ENCODE data around the gene PSMB7. TPM values are rescaled to one million over a fixed set of nuclear protein-coding genes. Genes with fewer than 3 reads are reported as not detected.

Gene PSMB7
- total and polyA plus RNA-seq, 2 of the 4 experiments (the other 2 are of a cell fraction) = 340 to 430 TPM

- no peak overlapping the region for H3K23ac ChIP-seq (ENCODE audit: low read depth, low read length)
- H3K27me3 ChIP-seq (ENCODE audit: control insufficient read depth, insufficient read depth, low read length) = peaks cover 49% of the 10 kb centered on the region
- H4K5ac ChIP-seq (ENCODE audit: low read depth, low read length) = no peak overlapping the region
- no peak overlapping the region for H3K18ac ChIP-seq (ENCODE audit: low read depth, low read length)
- CTCF ChIA-PET = no interaction called here
- H2AFZ ChIP-seq (replicated peaks; ENCODE audit: low read length, poor library complexity) = no peak overlapping the region
- no peak overlapping the region for H4K91ac ChIP-seq (ENCODE audit: insufficient read depth, low read depth, low read length)
- no peak overlapping the region for H3K4ac ChIP-seq (ENCODE audit: low read depth, low read length)
- H2AK9ac ChIP-seq (replicated peaks; ENCODE audit: low read depth, low read length, poor library complexity) = no peak overlapping the region
- intact Hi-C loops (cut with micrococcal nuclease) (no loop called here), in situ Hi-C loops (cut with MboI; ENCODE audit: low sequenced_read_pairs) (no loop called here), dilution Hi-C loops (cut with HindIII; ENCODE audit: low sequenced_read_pairs, unreplicated experiment) (no loop called here)
- H2BK15ac ChIP-seq (ENCODE audit: low read depth, low read length) = no peak overlapping the region
- no peak for ATAC-seq (ENCODE audit: low read depth)
- no peaks in the 10 kb centered on the region for H3K36me3 ChIP-seq (ENCODE audit: control insufficient read depth, insufficient read depth, low read length)
- no peak overlapping the region for H3K14ac ChIP-seq (replicated peaks; ENCODE audit: low read depth, low read length)
- H4K8ac ChIP-seq (ENCODE audit: low read depth in 2 of 2, low read length in 2 of 2) = no peak overlapping the region
- H2BK5ac ChIP-seq (ENCODE audit: low read depth, low read length, poor library complexity, severe bottlenecking) = no peak overlapping the region
- no TSS peak for BruUV-seq (replicated peaks)
- no peak overlapping the region for H3K56ac ChIP-seq (ENCODE audit: extremely low read depth, insufficient read depth, low read length)
- no peak for DNase-seq
- H3K9me1 ChIP-seq (ENCODE audit: insufficient read depth, low read length) = no peaks in the 10 kb centered on the region
- H4K20me1 ChIP-seq (ENCODE audit: insufficient read depth, low read length) = no peaks in the 10 kb centered on the region
- H3K9me3 ChIP-seq (ENCODE audit: control insufficient read depth, insufficient read depth, low read length) = no peaks in the 10 kb centered on the region
- H3K79me1 ChIP-seq (ENCODE audit: low read depth in 1 of 2, low read length in 2 of 2) = no peaks in the 10 kb centered on the region
- TF ChIP-seq SMC3 (IDR thresholded peaks at IDR 0.05; ENCODE audit: low read depth, low read length) = no peak
- TF ChIP-seq ELK1 (IDR thresholded peaks at IDR 0.05; ENCODE audit: borderline replicate concordance, low read depth, low read length) = no peak
- TF ChIP-seq MAFK (IDR thresholded peaks at IDR 0.05; ENCODE audit: low read depth, low read length) = no peak
- TF ChIP-seq CHD1 (IDR thresholded peaks at IDR 0.05; ENCODE audit: low read depth, low read length) = no peak
- no peak for TF ChIP-seq CEBPB (IDR thresholded peaks at IDR 0.05; ENCODE audit: low read depth, low read length)
- TF ChIP-seq RFX5 (IDR thresholded peaks at IDR 0.05; ENCODE audit: low read depth, low read length) = no peak
- TF ChIP-seq, protein P1, sequence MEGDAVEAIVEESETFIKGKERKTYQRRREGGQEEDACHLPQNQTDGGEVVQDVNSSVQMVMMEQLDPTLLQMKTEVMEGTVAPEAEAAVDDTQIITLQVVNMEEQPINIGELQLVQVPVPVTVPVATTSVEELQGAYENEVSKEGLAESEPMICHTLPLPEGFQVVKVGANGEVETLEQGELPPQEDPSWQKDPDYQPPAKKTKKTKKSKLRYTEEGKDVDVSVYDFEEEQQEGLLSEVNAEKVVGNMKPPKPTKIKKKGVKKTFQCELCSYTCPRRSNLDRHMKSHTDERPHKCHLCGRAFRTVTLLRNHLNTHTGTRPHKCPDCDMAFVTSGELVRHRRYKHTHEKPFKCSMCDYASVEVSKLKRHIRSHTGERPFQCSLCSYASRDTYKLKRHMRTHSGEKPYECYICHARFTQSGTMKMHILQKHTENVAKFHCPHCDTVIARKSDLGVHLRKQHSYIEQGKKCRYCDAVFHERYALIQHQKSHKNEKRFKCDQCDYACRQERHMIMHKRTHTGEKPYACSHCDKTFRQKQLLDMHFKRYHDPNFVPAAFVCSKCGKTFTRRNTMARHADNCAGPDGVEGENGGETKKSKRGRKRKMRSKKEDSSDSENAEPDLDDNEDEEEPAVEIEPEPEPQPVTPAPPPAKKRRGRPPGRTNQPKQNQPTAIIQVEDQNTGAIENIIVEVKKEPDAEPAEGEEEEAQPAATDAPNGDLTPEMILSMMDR (conservative IDR thresholded peaks at IDR 0.05; ENCODE audit: low read depth, low read length) = no peak
- no peak for TF ChIP-seq NFE2L2 (IDR thresholded peaks at IDR 0.05; ENCODE audit: low read depth, low read length)
- TF ChIP-seq FOS (IDR thresholded peaks at IDR 0.05; ENCODE audit: low read depth, low read length) = no peak
- TF ChIP-seq USF2 (IDR thresholded peaks at IDR 0.05; ENCODE audit: low read depth, low read length) = no peak
- TF ChIP-seq BHLHE40 (IDR thresholded peaks at IDR 0.05; ENCODE audit: low read depth, low read length) = no peak
- TF ChIP-seq MXI1 (IDR thresholded peaks at IDR 0.05; ENCODE audit: borderline replicate concordance, low read depth, low read length) = no peak
- no peak overlapping the region for H2AK5ac ChIP-seq (ENCODE audit: low read depth, low read length)
- H3K27ac ChIP-seq (ENCODE audit: insufficient read depth, low read length) = no peak overlapping the region
- H3K9ac ChIP-seq (ENCODE audit: low read depth, low read length) = no peak overlapping the region
- POLR2A ChIA-PET (ENCODE audit: unreplicated experiment) = no interaction called here
- no peak overlapping the region for H2BK120ac ChIP-seq (ENCODE audit: low read depth, low read length)
- WGBS, 2 experiments (ENCODE audit: extremely low coverage in 2 of 2, insufficient read length in 1 of 2) = 66% methylated on average over 6 of the region's 13 CpGs; no CpG with 5 or more reads in 1 of the 2 experiments
- H3K4me1 ChIP-seq (ENCODE audit: control insufficient read depth, insufficient read depth, low read length) = no peaks in the 10 kb centered on the region
- H3K4me3 ChIP-seq (ENCODE audit: insufficient read depth, low read depth, low read length) = no peak overlapping the region
- H3K4me2 ChIP-seq (ENCODE audit: low read depth, low read length) = no peak overlapping the region
- H2BK20ac ChIP-seq (ENCODE audit: low read depth, low read length) = no peak overlapping the region
Observed at GRCh38 chr9:124449381-124450151, 34.3 kb upstream of the PSMB7 start.
